Measurements from ENCODE around the gene PLA2G4D.

Gene PLA2G4D

DNA sequence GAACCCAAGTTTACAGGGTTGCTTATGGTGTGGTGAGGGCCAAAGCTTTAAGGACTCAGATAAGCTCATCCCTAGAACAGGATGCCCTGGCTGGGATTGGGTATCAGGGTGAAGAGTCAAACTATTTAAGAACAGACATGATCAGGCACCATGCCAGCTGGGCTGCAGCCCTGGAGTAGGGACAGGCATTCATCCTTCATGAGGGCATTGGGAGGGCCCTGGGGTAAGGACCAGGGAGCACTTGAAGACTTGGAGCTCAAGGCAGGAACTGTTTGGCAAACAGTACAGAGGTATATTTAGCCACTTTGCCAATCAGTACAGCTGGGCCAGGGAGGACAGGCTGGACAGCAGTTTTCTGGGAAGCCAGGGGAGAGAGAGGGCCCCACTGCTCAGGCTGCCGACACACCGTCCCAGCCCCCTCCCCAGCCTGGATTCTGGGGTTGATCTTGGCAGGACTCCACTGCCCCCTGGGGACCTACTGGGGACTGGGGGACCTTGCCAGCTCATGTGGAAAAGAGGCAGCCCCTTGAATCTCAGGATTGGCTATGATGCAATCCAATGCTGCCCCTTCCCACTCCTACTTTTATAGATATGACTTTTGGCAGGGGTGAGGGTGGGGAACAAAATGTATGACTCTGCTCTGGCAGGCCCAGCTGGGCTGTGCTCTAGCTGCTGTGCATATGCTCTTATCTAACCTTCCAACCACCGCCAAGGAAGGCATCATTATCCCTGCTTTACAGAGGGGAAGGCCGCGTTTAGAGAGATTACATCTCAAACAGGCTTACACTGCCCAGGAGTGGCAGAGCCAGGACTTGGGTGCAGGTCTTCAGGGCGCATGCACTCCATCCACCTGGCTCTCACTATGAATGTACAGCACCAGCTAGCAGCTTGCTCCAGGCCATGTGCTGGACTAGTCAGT, 75.8 kb downstream of the PLA2G4D start:
- DNase-seq (ENCODE audit: low spot score): no peak
